Smooth muscle cell (in vitro differentiated cells): ENCODE results near the gene FANCB. TPM values are rescaled to one million over a fixed set of nuclear protein-coding genes. Genes with fewer than 3 reads are reported as not detected.

ENCODE experiments used
- DNase-seq: peaks from one replicate; lab custom pipeline; 2025; ENCODE audit not compliant: unreplicated experiment; lab: John Stamatoyannopoulos, UW
- H2AFZ ChIP-seq: fragments of 200-600 bp; sonication (generic); 2 replicates; pipeline ENCODE4 v1.6.0; 2016; ENCODE audit warnings: antibody characterized with exemption, low read depth, mild to moderate bottlenecking
- H3F3A ChIP-seq: fragments of 200-600 bp; sonication (generic); 2 replicates; pipeline ENCODE4 v1.6.0; 2017; ENCODE audit warnings: antibody characterized with exemption, low read depth
- H3K27ac ChIP-seq: fragments of 200-600 bp; sonication (generic); 2 replicates; pipeline ENCODE4 v1.5.1; 2016; ENCODE audit warnings: low read depth, mild to moderate bottlenecking
- H3K27me3 ChIP-seq: fragments of 200-600 bp; sonication (generic); 2 replicates; pipeline ENCODE4 v1.6.1; 2016; ENCODE audit warnings: low read depth, mild to moderate bottlenecking
- H3K36me3 ChIP-seq: fragments of 200-600 bp; sonication (generic); 2 replicates; pipeline ENCODE4 v1.5.1; 2016; ENCODE audit warnings: low read depth
- H3K4me1 ChIP-seq: fragments of 200-600 bp; sonication (generic); 2 replicates; pipeline ENCODE4 v1.5.1; 2016; ENCODE audit warnings: low read depth
- H3K4me2 ChIP-seq: fragments of 200-600 bp; sonication (generic); 2 replicates; pipeline ENCODE4 v1.6.0; 2016; ENCODE audit warnings: mild to moderate bottlenecking
- H3K4me3 ChIP-seq: fragments of 200-600 bp; sonication (generic); 2 replicates; pipeline ENCODE4 v1.5.1; 2016; ENCODE audit warnings: mild to moderate bottlenecking
- H3K79me2 ChIP-seq: fragments of 200-600 bp; sonication (generic); 2 replicates; pipeline ENCODE4 v1.6.0; 2016; ENCODE audit warnings: low read depth, mild to moderate bottlenecking
- H3K9ac ChIP-seq: fragments of 200-600 bp; sonication (generic); 2 replicates; pipeline ENCODE4 v1.6.0; 2016; ENCODE audit warnings: low read depth
- H3K9me3 ChIP-seq: fragments of 200-600 bp; sonication (generic); replicated peaks from 2 replicates; pipeline ENCODE4 v1.5.1; 2016; ENCODE audit warnings: low read depth
- H4K20me1 ChIP-seq: fragments of 200-600 bp; sonication (generic); 2 replicates; pipeline ENCODE4 v1.6.0; 2016; ENCODE audit warnings: low read depth
- CTCF ChIP-seq: fragments of 200-600 bp; sonication (generic); IDR thresholded peaks from 2 replicates; pipeline ENCODE4 v1.5.1; 2017; ENCODE audit warnings: borderline replicate concordance, mild to moderate bottlenecking, antibody characterized with exemption; ENCODE audit not compliant: insufficient read depth, poor library complexity, severe bottlenecking
- WGBS: methylation state at CpG from one replicate; pipeline ENCODE4 v1.1.7; 2016; ENCODE audit warnings: low lambda C conversion rate; 5-methylcytosine and 5-hydroxymethylcytosine counted together
- polyA plus RNA-seq: library from polyadenylated mRNA; unstranded; fragments of >200 nt; fragmentation: Nextera tagmentation; extraction: Ambion mirVana; gene quantifications from 2 replicates; pipeline ENCODE4 v1.2.1, GENCODE V29; 2016
- total RNA-seq: library from RNA; depleted of rRNA; stranded (reverse); fragments of >200 nt; gene quantifications from 2 replicates; pipeline ENCODE4 v1.2.3, GENCODE V29; 2014

Gene FANCB
- total and polyA plus RNA-seq, 2 experiments from 2014 or later, result 2.0 to 7.6 TPM

GRCh38 chrX:14802943-14803710 is 69.7 kb downstream of the FANCB start:
- Histone ChIP-seq H3K36me3 (no peaks in the 10 kb centered on the region), H3K4me3 (no peak overlapping the region), H2AFZ (no peak overlapping the region), H3K9ac (no peak overlapping the region), H3K9me3 (no peaks in the 10 kb centered on the region), H3K27ac (no peak overlapping the region), H3K27me3 (no peaks in the 10 kb centered on the region), H3K4me2 (no peak overlapping the region), H4K20me1 (no peaks in the 10 kb centered on the region), H3F3A (no peaks in the 10 kb centered on the region), H3K4me1 (no peaks in the 10 kb centered on the region), H3K79me2 (no peaks in the 10 kb centered on the region)
- WGBS, result 82% methylated on average over 1 of the region's 1 CpG
- no peak for DNase-seq
- TF ChIP-seq CTCF, result no peak

DNA sequence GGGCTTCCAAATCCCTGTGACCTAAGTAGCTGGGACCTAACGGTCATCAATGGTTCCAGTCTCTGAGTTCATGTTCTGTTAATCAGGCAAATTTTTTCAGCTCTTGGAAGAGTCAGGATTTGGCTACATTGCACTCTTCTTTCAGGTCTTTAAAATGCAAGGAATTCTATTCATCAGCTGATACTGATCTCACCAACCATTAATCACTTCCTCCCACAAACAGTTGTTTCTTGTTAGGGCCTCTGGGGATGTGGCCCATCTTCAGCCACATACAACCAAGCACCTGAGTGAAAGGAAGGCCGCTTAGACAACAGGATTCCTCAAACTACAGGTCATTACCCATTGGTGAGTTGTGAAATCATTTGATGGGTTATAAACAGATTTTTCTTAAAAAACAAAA is 71.7 kb downstream of the FANCB start:
- no peak for TF ChIP-seq CTCF
- no peaks in the 10 kb centered on the region for H3K79me2 ChIP-seq
- no peaks in the 10 kb centered on the region for H3K27me3 ChIP-seq
- no peak overlapping the region for H3K27ac ChIP-seq
- no peak overlapping the region for H3K4me3 ChIP-seq
- no peaks in the 10 kb centered on the region for H3K36me3 ChIP-seq
- H3K9ac ChIP-seq, result no peak overlapping the region
- H3K4me2 ChIP-seq, result no peak overlapping the region
- H2AFZ ChIP-seq, result no peak overlapping the region
- no peak for DNase-seq
- H3K9me3 ChIP-seq, result no peaks in the 10 kb centered on the region
- H3K4me1 ChIP-seq, result no peaks in the 10 kb centered on the region
- no peaks in the 10 kb centered on the region for H4K20me1 ChIP-seq
- no peaks in the 10 kb centered on the region for H3F3A ChIP-seq
- WGBS, result 63% methylated on average over 2 of the region's 2 CpGs

- H3K27ac ChIP-seq, result no peak overlapping the region
- H3K9me3 ChIP-seq, result no peaks in the 10 kb centered on the region
- H3F3A ChIP-seq, result no peaks in the 10 kb centered on the region
- no peak overlapping the region for H3K4me2 ChIP-seq
- no peak overlapping the region for H2AFZ ChIP-seq
- no peaks in the 10 kb centered on the region for H3K27me3 ChIP-seq
- H3K36me3 ChIP-seq, result no peaks in the 10 kb centered on the region
- no peaks in the 10 kb centered on the region for H3K79me2 ChIP-seq
- no peak overlapping the region for H3K4me3 ChIP-seq
- H3K4me1 ChIP-seq, result no peaks in the 10 kb centered on the region
- no peak for TF ChIP-seq CTCF
- WGBS, result 83% methylated on average over 3 of the region's 3 CpGs
- H4K20me1 ChIP-seq, result no peaks in the 10 kb centered on the region
- DNase-seq, result no peak
- H3K9ac ChIP-seq, result no peak overlapping the region
Observed at GRCh38 chrX:14798805-14799397, 74.0 kb downstream of the FANCB start.

Other genes starting within 250 kb of the FANCB start
- 20.0 and 28.3 TPM in 2 replicates for gene MOSPD2, start 352 bp upstream of the FANCB start, total RNA-seq
- 10.6 and 10.8 TPM in 2 replicates for gene MOSPD2, start 352 bp upstream of the FANCB start, polyA plus RNA-seq